HG03442 (cell line): ENCODE results near the gene DAPK1.

Source experiments
- ATAC-seq: cut with Tn5 transposase; IDR thresholded peaks from one replicate; pipeline ENCODE4 v1.9.1; 2021; ENCODE audit warnings: mild to moderate bottlenecking, moderate library complexity; ENCODE audit not compliant: unreplicated experiment

Gene DAPK1

DNA sequence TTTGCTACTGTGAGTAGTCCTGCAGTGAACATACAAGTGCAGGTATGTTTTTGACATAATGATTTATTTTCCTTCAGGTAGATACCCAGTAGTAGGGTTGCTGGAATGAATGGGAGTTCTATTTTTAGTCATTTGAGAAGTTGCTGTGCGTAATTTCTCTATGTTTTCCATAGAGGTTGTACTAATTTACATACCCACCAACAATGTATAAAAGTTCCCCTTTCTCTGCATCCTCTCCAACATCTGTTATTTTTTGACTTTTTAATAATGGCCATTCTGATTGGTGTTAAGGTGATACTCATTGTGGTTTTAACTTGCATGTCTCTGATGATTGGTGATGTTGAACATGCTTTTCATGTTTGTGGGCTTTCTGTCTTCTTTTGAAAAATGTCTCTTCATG, 163.6 kb downstream of the DAPK1 start:
- ATAC-seq, result no peak

- ATAC-seq, result peak; percentile 52
Measured at GRCh38 chr9:87662808-87663528, 165.3 kb downstream of the DAPK1 start.

- no peak for ATAC-seq
Measured at GRCh38 chr9:87663556-87663955, 165.9 kb downstream of the DAPK1 start.

GRCh38 chr9:87664153-87665060, 166.7 kb downstream of the DAPK1 start:
- no peak for ATAC-seq

- no peak for ATAC-seq
Measured at GRCh38 chr9:87665505-87665904, 167.8 kb downstream of the DAPK1 start.

DNA sequence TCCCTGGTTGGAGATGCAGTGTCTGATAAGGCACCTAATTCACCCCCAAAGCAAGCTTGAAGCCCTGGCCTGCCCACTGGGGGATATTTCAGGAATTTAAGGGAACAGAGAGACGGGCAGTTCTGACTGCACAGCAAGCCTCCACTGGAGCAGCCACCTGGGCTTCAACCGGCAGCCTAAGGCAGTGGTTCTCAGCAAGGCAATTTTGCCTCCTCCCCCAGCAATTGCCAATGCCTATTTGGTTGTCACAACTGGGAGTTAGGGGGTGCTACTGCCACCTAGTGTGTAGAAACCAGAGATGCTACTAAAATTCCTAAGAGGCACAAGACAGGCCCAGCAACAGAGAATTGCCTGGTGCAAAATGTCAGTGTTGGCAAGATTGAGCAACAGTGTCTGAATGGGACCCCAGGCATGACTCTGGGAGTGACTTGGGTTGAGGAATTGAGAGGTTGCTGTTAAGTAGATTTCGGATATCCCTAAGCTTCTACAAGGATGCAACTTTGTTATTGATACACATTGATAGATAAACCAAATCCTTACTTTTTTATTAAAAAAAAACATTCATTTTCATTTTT, 169.6 kb downstream of the DAPK1 start:
- ATAC-seq, result no peak

DNA sequence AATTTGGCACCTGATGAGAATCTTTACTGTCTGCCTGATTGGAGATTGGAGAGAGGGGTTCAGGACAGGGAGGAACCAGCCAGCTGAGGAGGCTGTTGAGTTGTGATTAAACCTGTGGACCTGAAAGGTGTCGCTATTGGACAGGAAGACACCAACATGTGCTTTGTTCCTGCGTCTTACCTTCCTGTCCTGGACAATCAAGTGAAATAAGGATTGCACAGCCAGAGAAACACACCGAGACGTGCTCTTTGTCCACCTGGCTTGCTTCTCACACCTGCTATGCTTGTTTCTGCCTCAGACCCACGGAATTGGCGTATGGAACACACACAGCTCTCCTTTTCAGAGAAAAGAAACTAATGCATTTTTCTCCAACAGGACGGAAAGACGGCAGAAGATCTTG, 170.6 kb downstream of the DAPK1 start:
- ATAC-seq, result no peak

DNA sequence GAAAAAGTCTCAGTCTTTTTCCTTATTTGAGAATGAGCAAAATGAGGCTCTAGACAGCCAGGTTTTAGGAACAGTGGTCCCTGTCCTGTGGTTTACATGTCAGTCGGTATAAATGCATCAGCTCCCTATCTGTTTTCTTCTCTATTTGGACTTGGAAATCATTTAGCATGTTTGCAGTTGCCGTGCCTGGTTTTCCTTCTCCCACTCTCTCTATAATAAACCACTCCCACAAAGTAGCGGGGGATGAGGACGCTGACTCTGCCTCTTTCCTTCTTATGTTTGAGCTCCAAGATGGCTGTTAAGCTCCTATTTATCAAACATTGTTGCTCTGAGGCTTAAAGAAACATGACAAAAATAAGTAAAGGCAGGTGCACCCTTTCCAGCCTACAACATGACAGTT, 171.1 kb downstream of the DAPK1 start:
- ATAC-seq, result no peak

- no peak for ATAC-seq
Measured at GRCh38 chr9:87670572-87671264, 173.1 kb downstream of the DAPK1 start.

GRCh38 chr9:87671478-87671877, 173.8 kb downstream of the DAPK1 start:
- no peak for ATAC-seq

DNA sequence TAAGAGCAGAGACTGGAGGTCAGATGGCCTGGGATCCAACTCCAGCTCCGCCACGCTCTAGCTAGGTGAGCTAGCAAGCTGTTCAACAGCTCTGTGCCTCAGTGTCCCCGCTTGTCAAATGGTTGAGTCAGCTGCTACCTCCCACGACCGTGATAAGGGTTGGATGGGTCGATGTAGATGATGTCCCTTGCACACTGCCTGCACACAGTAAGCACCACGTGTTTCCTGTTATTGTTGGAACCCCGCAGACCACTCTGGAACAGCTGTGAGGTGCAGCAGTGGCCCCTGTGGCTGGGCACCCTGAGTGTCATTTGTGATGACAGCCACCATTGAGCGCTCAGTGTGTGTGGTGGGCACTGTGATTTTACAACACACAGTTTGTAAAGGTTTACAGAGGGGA, 174.3 kb downstream of the DAPK1 start:
- no peak for ATAC-seq

DNA sequence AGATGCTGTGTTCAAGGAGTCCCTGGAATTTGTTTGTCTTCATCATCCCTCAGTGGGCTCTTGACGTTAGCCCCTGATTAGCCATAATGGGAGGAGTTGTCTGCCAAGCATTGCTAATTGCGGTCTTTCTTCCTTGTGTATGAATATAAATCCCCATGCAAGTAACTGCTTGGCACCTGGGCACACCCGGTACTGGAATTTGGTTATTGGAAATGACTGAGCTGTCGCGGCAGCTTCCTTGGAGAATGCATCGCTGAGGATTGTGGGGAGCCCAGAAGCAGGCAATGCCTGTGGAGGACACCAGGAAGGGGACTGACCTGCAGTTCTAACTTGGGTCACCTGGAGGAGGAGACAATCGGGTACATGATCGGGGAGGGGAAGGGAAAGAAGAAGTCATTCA, 174.9 kb downstream of the DAPK1 start:
- no peak for ATAC-seq

- no peak for ATAC-seq
Measured at GRCh38 chr9:87673446-87674120, 175.9 kb downstream of the DAPK1 start.

DNA sequence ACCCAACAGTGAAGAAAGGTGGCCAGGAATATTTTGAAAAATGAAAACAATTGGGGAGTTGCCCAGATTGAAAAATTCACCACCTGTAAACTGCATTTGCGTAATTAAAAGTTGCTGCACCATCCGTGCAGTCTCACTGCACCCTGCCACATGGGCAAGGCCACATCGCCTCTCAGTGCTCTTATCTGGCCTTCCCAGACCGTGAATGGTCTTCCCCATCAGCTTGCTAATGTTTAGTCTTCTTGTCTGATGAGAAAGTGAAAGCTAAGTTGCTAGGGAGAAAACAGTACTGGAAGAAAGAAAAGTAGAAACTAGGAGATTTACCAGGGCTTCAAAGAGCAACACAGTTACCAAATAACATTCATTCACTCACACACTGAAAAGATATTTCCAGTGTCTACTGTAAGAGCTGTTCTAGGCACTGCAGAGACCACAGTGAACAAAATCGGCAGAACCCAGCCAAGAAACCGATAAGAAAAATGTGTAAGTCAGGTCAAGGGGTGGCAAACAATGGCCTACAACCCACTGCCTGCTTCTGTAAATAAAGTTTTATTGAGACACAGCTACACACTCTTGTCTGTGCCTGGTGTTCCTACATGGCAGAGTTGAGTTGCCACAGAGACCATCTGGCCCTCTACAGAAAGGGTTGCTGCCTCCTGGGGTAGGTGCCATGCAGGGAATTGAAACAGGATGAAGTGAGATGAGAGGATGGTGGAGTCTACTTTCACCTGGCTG, 177.1 kb downstream of the DAPK1 start:
- ATAC-seq, result no peak

- ATAC-seq, result no peak
Measured at GRCh38 chr9:87675906-87676515, 178.3 kb downstream of the DAPK1 start.

DNA sequence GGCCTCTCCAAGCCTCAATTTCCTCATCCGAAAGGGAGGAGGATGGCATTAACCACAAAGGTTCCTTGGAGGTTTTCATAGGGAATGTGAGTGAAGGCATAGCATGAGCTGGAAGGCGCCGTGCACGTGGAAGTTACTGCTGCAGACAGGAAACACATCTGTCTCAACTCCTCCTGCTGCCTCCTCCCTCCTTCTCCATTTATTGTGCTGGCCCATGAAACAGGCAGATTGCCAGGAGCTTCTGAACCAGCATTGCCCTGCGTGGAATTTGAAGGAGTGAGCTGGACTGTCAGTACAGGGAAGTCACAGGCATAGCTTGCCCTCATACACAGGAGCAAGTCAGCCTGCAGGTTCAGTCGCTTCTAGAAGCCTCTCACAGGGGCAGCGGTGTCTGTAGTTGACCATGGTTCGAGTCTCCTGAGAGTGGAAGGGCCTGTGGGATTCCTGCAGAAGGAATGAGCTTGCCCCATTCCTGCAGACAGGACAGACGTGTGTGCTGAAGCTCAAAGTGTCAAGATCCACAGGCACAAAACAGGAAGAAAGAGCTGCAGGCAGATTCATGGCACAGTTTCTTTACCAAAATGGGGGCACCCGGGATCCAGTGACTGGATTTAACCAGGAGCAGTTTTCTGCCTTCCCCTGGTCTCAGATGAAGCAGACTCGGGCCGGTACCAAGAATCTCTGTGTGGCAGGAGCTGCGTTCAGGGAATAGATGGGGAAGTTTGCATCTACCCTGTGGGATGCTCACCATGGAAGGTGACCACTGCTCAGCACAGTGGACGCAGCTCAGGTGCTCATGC, 179.5 kb downstream of the DAPK1 start:
- no peak for ATAC-seq

DNA sequence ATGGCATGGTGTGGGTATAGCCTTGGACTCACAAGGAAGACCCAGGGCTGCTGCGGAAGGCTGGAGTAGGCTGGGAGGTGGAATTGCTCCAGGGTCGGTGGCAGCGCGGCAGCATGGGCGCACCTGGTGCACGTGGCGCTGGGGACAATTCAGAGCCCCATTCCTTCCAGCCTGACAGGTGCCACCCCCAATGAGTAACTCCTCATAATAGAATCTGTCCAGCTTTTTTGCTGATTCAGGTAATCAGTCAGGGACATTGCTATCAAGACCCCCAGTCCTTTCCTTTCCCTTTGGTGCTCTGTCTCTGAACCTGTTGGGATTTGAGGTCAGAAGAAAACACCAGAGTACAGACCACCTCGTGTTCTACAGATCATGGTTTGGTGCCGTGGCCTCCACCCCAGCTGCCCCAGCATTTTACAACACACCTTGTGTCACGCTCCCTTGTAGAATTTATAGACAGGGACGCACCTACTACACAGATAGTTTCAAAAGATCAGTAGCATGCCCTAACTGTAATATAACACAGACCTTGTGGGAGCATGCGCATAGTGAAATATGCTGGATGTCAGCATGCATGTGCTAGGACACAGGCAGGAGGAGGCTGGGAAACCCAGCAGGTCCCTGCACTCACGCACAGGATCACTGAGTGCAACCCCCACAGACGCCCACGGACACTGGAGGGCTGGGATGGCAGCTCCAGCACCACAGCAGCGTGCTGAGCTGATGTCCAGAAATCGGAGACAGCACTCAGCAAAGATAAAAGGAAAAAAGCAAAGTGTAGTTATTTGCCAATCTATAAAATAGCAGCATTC, 180.3 kb downstream of the DAPK1 start:
- no peak for ATAC-seq
